CD4-positive, alpha-beta T cell (primary cell): ENCODE results near the gene NOS3. TPM values are rescaled to one million over a fixed set of nuclear protein-coding genes. Genes with fewer than 3 reads are reported as not detected.

Experiments used
- ATAC-seq: fragments of 200-7000 bp; cut with Tn5 transposase; one replicate; pipeline ENCODE4 v1.10.0; 2022; ENCODE audit warnings: mild to moderate bottlenecking; ENCODE audit not compliant: poor library complexity
- CTCF ChIA-PET: fragments of 350-600 bp; sonication (Branson Sonifier 250); formaldehyde crosslinking; loops from one replicate; lab custom pipeline; 2021; ENCODE audit warnings: antibody characterized with exemption, inconsistent platforms; lab: Charles Lee
- POLR2A ChIA-PET: fragments of 350-600 bp; sonication (Branson Sonifier 250); formaldehyde crosslinking; loops from one replicate; lab custom pipeline; 2021; ENCODE audit warnings: antibody characterized with exemption, inconsistent platforms; lab: Charles Lee
- DNase-seq, 14 experiments: peaks; one replicate each; pipeline ENCODE4 v3.0.0-alpha.2; 2013 to 2020; ENCODE audit warnings: mixed read lengths in 2 of 14
- H3K27ac ChIP-seq, 2 donors: one replicate each; pipeline versions ENCODE4 v1.5.1 to v1.7.0; 2013; ENCODE audit warnings: low read length in 2 of 2, low read depth in 1 of 2, mild to moderate bottlenecking in 1 of 2
- H3K27me3 ChIP-seq, 2 experiments: 1 replicate in 1 of 2; 2 replicates in 1 of 2; pipeline versions ENCODE4 v1.6.1 to v1.7.0; 2013; ENCODE audit warnings: low read length in 2 of 2, control low read depth in 1 of 2, mild to moderate bottlenecking in 1 of 2, moderate library complexity in 1 of 2; ENCODE audit not compliant: insufficient read depth in 2 of 2, control insufficient read depth in 1 of 2
- H3K36me3 ChIP-seq: one replicate; pipeline ENCODE4 v1.6.1; 2013; ENCODE audit warnings: low read length, control low read depth; ENCODE audit not compliant: insufficient read depth
- H3K4me1 ChIP-seq: one replicate; pipeline ENCODE4 v1.6.1; 2013; ENCODE audit warnings: low read length, control low read depth; ENCODE audit not compliant: insufficient read depth
- H3K4me3 ChIP-seq: one replicate; pipeline ENCODE4 v1.5.1; 2013; ENCODE audit warnings: mild to moderate bottlenecking, low read length, moderate library complexity
- H3K9me3 ChIP-seq, 2 experiments: 1 replicate in 1 of 2; 2 replicates in 1 of 2; pipeline versions ENCODE4 v1.6.1 to v1.7.0; 2013; ENCODE audit warnings: low read length in 2 of 2, mild to moderate bottlenecking in 2 of 2, control low read depth in 1 of 2, moderate library complexity in 1 of 2; ENCODE audit not compliant: control insufficient read depth in 1 of 2, insufficient read depth in 1 of 2
- H3K27ac Mint-ChIP-seq: one replicate; pipeline ENCODE4 v1.8.0; 2020; ENCODE audit warnings: mixed read lengths
- H3K27me3 Mint-ChIP-seq: one replicate; pipeline ENCODE4 v1.8.0; 2021; ENCODE audit warnings: mixed read lengths
- H3K36me3 Mint-ChIP-seq: one replicate; pipeline ENCODE4 v1.8.0; 2021; ENCODE audit warnings: low read depth, mixed read lengths
- H3K4me1 Mint-ChIP-seq: one replicate; pipeline ENCODE4 v1.8.0; 2021; ENCODE audit warnings: low read depth, mixed read lengths
- H3K4me3 Mint-ChIP-seq: one replicate; pipeline ENCODE4 v1.8.0; 2020; ENCODE audit warnings: mild to moderate bottlenecking, mixed read lengths
- H3K9me3 Mint-ChIP-seq: one replicate; pipeline ENCODE4 v1.8.0; 2020; ENCODE audit warnings: mixed read lengths
- intact Hi-C, 2 experiments: fragments of 100-400 bp; cut with DNase I in 1 of 2; cut with micrococcal nuclease in 1 of 2; formaldehyde crosslinking; loops; one replicate each; pipeline versions ENCODE4 v1.15.1 to v1.9.0; 2023 to 2025; cut with DNase I, micrococcal nuclease
- total RNA-seq, 174 experiments: library from RNA in 2 of 174; stranded (reverse) in 2 of 174; gene quantifications; one replicate each; pipeline ENCODE4 v1.2.3 and lab custom pipeline; 2021 to 2026
- TF ChIP-seq, protein P1 (sequence below): fragments of 200-600 bp; IDR thresholded peaks from one replicate; pipeline ENCODE4 v1.8.0; 2022; ENCODE audit warnings: antibody characterized with exemption, mild to moderate bottlenecking

NOS3 gene
- total RNA-seq, 2 experiments from 2014 or later = 3.9 to 7.1 TPM

DNA sequence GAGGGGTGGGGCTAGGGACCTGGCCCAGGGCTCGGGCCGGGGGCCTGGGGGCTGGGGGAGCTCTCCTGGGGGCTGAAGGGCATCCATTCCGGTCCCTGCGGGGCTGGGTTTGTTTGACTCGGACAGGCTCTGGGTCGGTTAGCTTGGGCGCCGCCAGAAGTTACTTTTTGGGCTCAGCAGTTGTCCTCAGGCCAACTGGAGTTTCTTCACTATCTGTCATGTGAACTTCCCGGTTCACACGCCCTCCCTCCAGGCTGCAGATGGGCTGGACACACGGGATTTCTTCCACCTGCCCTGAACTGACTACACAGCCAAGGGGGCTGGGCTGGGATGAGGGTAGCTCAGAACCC, 72.4 kb downstream of the NOS3 start:
- H3K36me3 ChIP-seq = peaks cover 41% of the 10 kb centered on the region
- ChIA-PET CTCF (no interaction called here), POLR2A (interaction anchor here (0.7 kb wide), 1 partner anchor 44 kb away, joined by 5 read pairs; no protein-coding TSS in a partner anchor)
- no peaks in the 10 kb centered on the region for H3K9me3 ChIP-seq
- H3K27me3 ChIP-seq = no peaks in the 10 kb centered on the region
- DNase-seq (no peak), ATAC-seq (no peak)
- no peak overlapping the region for H3K4me3 Mint-ChIP-seq
- no peak overlapping the region for H3K4me3 ChIP-seq
- H3K27ac ChIP-seq = no peak overlapping the region
- intact Hi-C loops = no loop called here
- no peaks in the 10 kb centered on the region for H3K9me3 Mint-ChIP-seq
- TF ChIP-seq, protein P1, sequence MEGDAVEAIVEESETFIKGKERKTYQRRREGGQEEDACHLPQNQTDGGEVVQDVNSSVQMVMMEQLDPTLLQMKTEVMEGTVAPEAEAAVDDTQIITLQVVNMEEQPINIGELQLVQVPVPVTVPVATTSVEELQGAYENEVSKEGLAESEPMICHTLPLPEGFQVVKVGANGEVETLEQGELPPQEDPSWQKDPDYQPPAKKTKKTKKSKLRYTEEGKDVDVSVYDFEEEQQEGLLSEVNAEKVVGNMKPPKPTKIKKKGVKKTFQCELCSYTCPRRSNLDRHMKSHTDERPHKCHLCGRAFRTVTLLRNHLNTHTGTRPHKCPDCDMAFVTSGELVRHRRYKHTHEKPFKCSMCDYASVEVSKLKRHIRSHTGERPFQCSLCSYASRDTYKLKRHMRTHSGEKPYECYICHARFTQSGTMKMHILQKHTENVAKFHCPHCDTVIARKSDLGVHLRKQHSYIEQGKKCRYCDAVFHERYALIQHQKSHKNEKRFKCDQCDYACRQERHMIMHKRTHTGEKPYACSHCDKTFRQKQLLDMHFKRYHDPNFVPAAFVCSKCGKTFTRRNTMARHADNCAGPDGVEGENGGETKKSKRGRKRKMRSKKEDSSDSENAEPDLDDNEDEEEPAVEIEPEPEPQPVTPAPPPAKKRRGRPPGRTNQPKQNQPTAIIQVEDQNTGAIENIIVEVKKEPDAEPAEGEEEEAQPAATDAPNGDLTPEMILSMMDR = no peak
- H3K4me1 ChIP-seq = peaks cover 31% of the 10 kb centered on the region
- H3K36me3 Mint-ChIP-seq = peaks cover 36% of the 10 kb centered on the region
- H3K27me3 Mint-ChIP-seq = no peaks in the 10 kb centered on the region
- H3K27ac Mint-ChIP-seq = no peak overlapping the region
- H3K4me1 Mint-ChIP-seq = peaks cover 24% of the 10 kb centered on the region

Other genes starting within 250 kb of the NOS3 start
- not detected for gene TMEM176B, start 190.7 kb upstream of the NOS3 start, total RNA-seq
- not detected for gene TMEM176A, start 190.2 kb upstream of the NOS3 start, total RNA-seq
- gene AOC1, start 138.5 kb upstream of the NOS3 start, total RNA-seq = not detected
- 1 to 10 TPM; 1.9 to 2.3 TPM for gene KCNH2, start 12.7 kb upstream of the NOS3 start, total RNA-seq
- gene ATG9B, start 33.5 kb downstream of the NOS3 start, total RNA-seq = 10 to 100 TPM; 16.8 to 17.1 TPM
- gene ABCB8, start 37.4 kb downstream of the NOS3 start, total RNA-seq = 10 to 100 TPM; 57.0 to 62.2 TPM
- 10 to 100 TPM; 13.8 to 15.2 TPM for gene ASIC3, start 57.5 kb downstream of the NOS3 start, total RNA-seq
- 1 to 10 TPM; 3.1 to 3.5 TPM for gene CDK5, start 66.9 kb downstream of the NOS3 start, total RNA-seq
- gene SLC4A2, start 68.6 kb downstream of the NOS3 start, total RNA-seq = 10 to 100 TPM; 27.1 to 31.4 TPM
- gene FASTK, start 89.8 kb downstream of the NOS3 start, total RNA-seq = 10 to 100 TPM; 82.2 to 84.2 TPM
- 10 to 100 TPM; 44.5 to 46.6 TPM for gene TMUB1, start 92.5 kb downstream of the NOS3 start, total RNA-seq
- gene AGAP3, start 95.5 kb downstream of the NOS3 start, total RNA-seq = 10 to 100 TPM; 43.2 to 44.6 TPM
- not detected for gene GBX1, start 176.7 kb downstream of the NOS3 start, total RNA-seq
- not detected for gene ASB10, start 196.2 kb downstream of the NOS3 start, total RNA-seq
- not detected for gene H2BK1, start 219.5 kb downstream of the NOS3 start, total RNA-seq
- gene ABCF2, start 236.2 kb downstream of the NOS3 start, total RNA-seq = 10 to 100 TPM; 12.3 to 13.2 TPM
- 10 to 100 TPM; 29.6 to 30.5 TPM for gene CHPF2, start 241.5 kb downstream of the NOS3 start, total RNA-seq